OCI-LY7 (cell line): ENCODE data around the gene AUTS2. TPM values are rescaled to one million over a fixed set of nuclear protein-coding genes. Genes with fewer than 3 reads are reported as not detected.

Experiments used
- BruUV-seq: library from RNA; stranded (reverse); fragments of 400-500 nt; replicated peaks from 2 replicates; lab custom pipeline; 2021; lab: Mats Ljungman, UMichigan
- CTCF ChIA-PET: fragments of 300-600 bp; sonication (Branson Sonifier 250); formaldehyde crosslinking; loops from one replicate; lab custom pipeline; 2022; ENCODE audit warnings: antibody characterized with exemption; ENCODE audit not compliant: unreplicated experiment; lab: Charles Lee
- POLR2A ChIA-PET: fragments of 300-600 bp; sonication (Branson Sonifier 250); formaldehyde crosslinking; loops from one replicate; lab custom pipeline; 2022; ENCODE audit warnings: antibody characterized with exemption; lab: Charles Lee
- DNase-seq: peaks from one replicate; pipeline ENCODE4 v3.0.0-alpha.2; 2015; ENCODE audit warnings: low spot score
- H2AFZ ChIP-seq: fragments of 200-600 bp; sonication (generic), shearing (Covaris generic); 2 replicates; pipeline ENCODE4 v1.6.1; 2014; ENCODE audit warnings: mild to moderate bottlenecking, antibody characterized with exemption, low read length, moderate library complexity
- H3K27ac ChIP-seq: fragments of 200-600 bp; sonication (generic); 2 replicates; pipeline ENCODE4 v1.5.1; 2014; ENCODE audit warnings: mixed run types, low read depth, mild to moderate bottlenecking, moderate library complexity, low read length, inconsistent platforms; ENCODE audit not compliant: poor library complexity, severe bottlenecking
- H3K36me3 ChIP-seq: fragments of 200-600 bp; sonication (generic); 2 replicates; pipeline ENCODE4 v1.6.1; 2014; ENCODE audit warnings: mild to moderate bottlenecking, antibody characterized with exemption, low read length, moderate library complexity, mixed read lengths; ENCODE audit not compliant: insufficient read depth
- H3K4me1 ChIP-seq: fragments of 200-600 bp; sonication (generic); 2 replicates; pipeline ENCODE4 v1.5.1; 2014; ENCODE audit warnings: mild to moderate bottlenecking, low read length; ENCODE audit not compliant: insufficient read depth, poor library complexity, severe bottlenecking
- H3K4me2 ChIP-seq: fragments of 200-600 bp; sonication (generic); 2 replicates; pipeline ENCODE4 v1.6.1; 2014; ENCODE audit warnings: mild to moderate bottlenecking, low read length
- H3K4me3 ChIP-seq: fragments of 200-600 bp; sonication (generic); 2 replicates; pipeline ENCODE4 v1.5.1; 2014; ENCODE audit warnings: mild to moderate bottlenecking, low read depth, low read length; ENCODE audit not compliant: poor library complexity, severe bottlenecking
- H3K79me2 ChIP-seq: fragments of 200-600 bp; sonication (generic); 2 replicates; pipeline ENCODE4 v1.6.1; 2016; ENCODE audit warnings: low read depth, mild to moderate bottlenecking, low read length, moderate library complexity, mixed read lengths; ENCODE audit not compliant: insufficient read depth
- H3K9me2 ChIP-seq: fragments of 200-600 bp; sonication (generic); 2 replicates; pipeline ENCODE4 v1.6.1; 2016; ENCODE audit warnings: mild to moderate bottlenecking, low read length, mixed read lengths; ENCODE audit not compliant: insufficient read depth
- H3K9me3 ChIP-seq: fragments of 200-600 bp; sonication (generic); 2 replicates; pipeline ENCODE4 v1.6.1; 2014; ENCODE audit warnings: mild to moderate bottlenecking, mixed run types, low read length, mixed read lengths
- H4K20me1 ChIP-seq: fragments of 200-600 bp; sonication (generic); 2 replicates; pipeline ENCODE4 v1.6.1; 2014; ENCODE audit warnings: mild to moderate bottlenecking, antibody characterized with exemption, low read length, moderate library complexity, mixed read lengths; ENCODE audit not compliant: insufficient read depth
- EZH2phosphoT487 ChIP-seq: fragments of 200-600 bp; sonication (generic); IDR thresholded peaks from 2 replicates; pipeline ENCODE4 v1.6.1; 2018; ENCODE audit warnings: low read depth, borderline replicate concordance, mild to moderate bottlenecking, mixed run types, antibody characterized with exemption, low read length, moderate library complexity, mixed read lengths
- intact Hi-C: fragments of 100-400 bp; cut with micrococcal nuclease; formaldehyde crosslinking; loops from one replicate; pipeline ENCODE4 v1.10.0; 2022; ENCODE audit not compliant: unreplicated experiment
- total RNA-seq, 2 experiments: library from RNA; depleted of rRNA in 1 of 2; stranded (reverse); fragments of >200 nt in 1 of 2; shearing (Covaris generic) in 1 of 2; gene quantifications; 2 replicates each; pipeline ENCODE4 v1.2.3, GENCODE V29; 2014 to 2022
- TF ChIP-seq, protein P1 (sequence below): fragments of 200-600 bp; sonication (generic); conservative IDR thresholded peaks from 2 replicates; pipeline ENCODE4 v1.5.1; 2014; ENCODE audit warnings: mild to moderate bottlenecking, antibody characterized with exemption, low read length, moderate library complexity, mixed read lengths

Gene AUTS2
- total RNA-seq, 2 experiments from 2014 or later = 37.9 to 78.5 TPM

DNA sequence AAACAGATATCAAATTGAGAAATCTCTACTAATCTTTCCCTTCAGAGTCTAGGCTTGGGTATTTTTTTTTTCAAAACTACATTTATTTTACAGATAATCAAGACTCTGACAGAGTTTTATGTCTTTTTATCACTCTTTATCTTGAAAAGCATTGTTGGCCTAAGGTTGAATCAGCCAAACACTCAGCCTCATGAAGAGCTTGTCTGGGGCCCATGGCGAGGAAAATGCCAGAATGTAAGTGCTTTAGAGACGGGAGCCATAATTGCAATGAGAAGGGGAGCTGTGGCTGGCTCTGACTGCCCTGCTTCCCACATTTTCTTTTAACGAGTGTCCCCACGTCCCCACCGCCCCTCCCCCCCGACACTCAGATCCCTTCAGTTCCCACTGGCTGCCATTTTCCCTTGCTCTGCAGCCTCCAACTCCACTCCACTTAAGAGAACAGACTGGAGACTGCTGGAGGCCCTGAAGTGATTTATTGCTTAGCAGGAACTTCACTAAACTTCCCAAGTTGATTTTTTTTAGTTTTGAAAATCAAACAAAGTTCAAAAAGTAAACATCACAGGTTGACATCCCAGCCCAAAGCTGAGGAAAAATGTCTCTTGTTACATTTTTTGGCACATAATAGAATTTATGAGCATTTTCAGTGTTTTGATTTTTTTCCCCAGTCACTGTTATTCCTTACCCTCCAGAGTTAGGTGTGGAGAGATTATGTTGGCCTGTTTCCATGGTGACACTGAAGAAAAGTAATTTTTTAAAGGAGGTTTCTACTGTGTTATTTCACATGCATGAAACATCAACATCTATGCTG is 896.2 kb downstream of the AUTS2 start:
- Histone ChIP-seq H3K4me3 (no peak overlapping the region), H3K4me1 (no peaks in the 10 kb centered on the region), H3K4me2 (no peak overlapping the region), H3K9me2 (no peaks in the 10 kb centered on the region), H3K36me3 (no peaks in the 10 kb centered on the region; the same call in 1 of the 2 replicates), H3K79me2 (no peaks in the 10 kb centered on the region), H4K20me1 (no peaks in the 10 kb centered on the region), H3K27ac (no peak overlapping the region), H2AFZ (no peak overlapping the region), H3K9me3 (no peaks in the 10 kb centered on the region)
- no peak for DNase-seq
- CTCF ChIA-PET = no interaction called here
- no peak for TF ChIP-seq EZH2phosphoT487
- TF ChIP-seq, protein P1, sequence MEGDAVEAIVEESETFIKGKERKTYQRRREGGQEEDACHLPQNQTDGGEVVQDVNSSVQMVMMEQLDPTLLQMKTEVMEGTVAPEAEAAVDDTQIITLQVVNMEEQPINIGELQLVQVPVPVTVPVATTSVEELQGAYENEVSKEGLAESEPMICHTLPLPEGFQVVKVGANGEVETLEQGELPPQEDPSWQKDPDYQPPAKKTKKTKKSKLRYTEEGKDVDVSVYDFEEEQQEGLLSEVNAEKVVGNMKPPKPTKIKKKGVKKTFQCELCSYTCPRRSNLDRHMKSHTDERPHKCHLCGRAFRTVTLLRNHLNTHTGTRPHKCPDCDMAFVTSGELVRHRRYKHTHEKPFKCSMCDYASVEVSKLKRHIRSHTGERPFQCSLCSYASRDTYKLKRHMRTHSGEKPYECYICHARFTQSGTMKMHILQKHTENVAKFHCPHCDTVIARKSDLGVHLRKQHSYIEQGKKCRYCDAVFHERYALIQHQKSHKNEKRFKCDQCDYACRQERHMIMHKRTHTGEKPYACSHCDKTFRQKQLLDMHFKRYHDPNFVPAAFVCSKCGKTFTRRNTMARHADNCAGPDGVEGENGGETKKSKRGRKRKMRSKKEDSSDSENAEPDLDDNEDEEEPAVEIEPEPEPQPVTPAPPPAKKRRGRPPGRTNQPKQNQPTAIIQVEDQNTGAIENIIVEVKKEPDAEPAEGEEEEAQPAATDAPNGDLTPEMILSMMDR = no peak
- no TSS peak for BruUV-seq
- POLR2A ChIA-PET = interaction anchor here (0.6 to 0.7 kb wide), 2 partner anchors 13 to 75 kb away, joined by 4 to 5 read pairs; no protein-coding TSS in a partner anchor
- intact Hi-C loops = no loop called here

- H4K20me1 ChIP-seq = no peaks in the 10 kb centered on the region
- no peaks in the 10 kb centered on the region; the same call in 1 of the 2 replicates for H3K36me3 ChIP-seq
- H3K27ac ChIP-seq = no peak overlapping the region
- H3K4me3 ChIP-seq = no peak overlapping the region
- H2AFZ ChIP-seq = no peak overlapping the region
- CTCF ChIA-PET = no interaction called here
- H3K79me2 ChIP-seq = no peaks in the 10 kb centered on the region
- no peaks in the 10 kb centered on the region for H3K4me1 ChIP-seq
- H3K9me2 ChIP-seq = no peaks in the 10 kb centered on the region
- no peak for TF ChIP-seq EZH2phosphoT487
- TF ChIP-seq, protein P1 = no peak
- H3K9me3 ChIP-seq = no peaks in the 10 kb centered on the region
- POLR2A ChIA-PET = interaction anchor here (0.6 to 0.7 kb wide), 4 partner anchors 13 to 107 kb away, joined by 3 to 5 read pairs (median 4); no protein-coding TSS in a partner anchor
- DNase-seq = no peak
- intact Hi-C loops = no loop called here
- no TSS peak for BruUV-seq
- no peak overlapping the region for H3K4me2 ChIP-seq
Measured at GRCh38 chr7:70495033-70495376, 896.7 kb downstream of the AUTS2 start.

GRCh38 chr7:70497793-70498192 is 899.5 kb downstream of the AUTS2 start:
- intact Hi-C loops = no loop called here
- Histone ChIP-seq H3K79me2 (no peaks in the 10 kb centered on the region), H3K9me2 (no peaks in the 10 kb centered on the region), H3K4me1 (no peaks in the 10 kb centered on the region), H4K20me1 (no peaks in the 10 kb centered on the region), H2AFZ (no peak overlapping the region), H3K36me3 (no peaks in the 10 kb centered on the region; the same call in 1 of the 2 replicates), H3K27ac (no peak overlapping the region), H3K4me2 (no peak overlapping the region), H3K9me3 (no peaks in the 10 kb centered on the region), H3K4me3 (no peak overlapping the region)
- no peak for TF ChIP-seq EZH2phosphoT487
- TF ChIP-seq, protein P1 = no peak
- POLR2A ChIA-PET = no interaction called here
- no TSS peak for BruUV-seq
- DNase-seq = no peak
- CTCF ChIA-PET = no interaction called here
